GM21526 (cell line): ENCODE measurements around the gene GPR3.

Experiments
- ATAC-seq: cut with Tn5 transposase; IDR thresholded peaks from one replicate; pipeline ENCODE4 v1.9.1; 2021; ENCODE audit warnings: moderate library complexity; ENCODE audit not compliant: unreplicated experiment, low FRiP score

The GPR3 gene, protein sequence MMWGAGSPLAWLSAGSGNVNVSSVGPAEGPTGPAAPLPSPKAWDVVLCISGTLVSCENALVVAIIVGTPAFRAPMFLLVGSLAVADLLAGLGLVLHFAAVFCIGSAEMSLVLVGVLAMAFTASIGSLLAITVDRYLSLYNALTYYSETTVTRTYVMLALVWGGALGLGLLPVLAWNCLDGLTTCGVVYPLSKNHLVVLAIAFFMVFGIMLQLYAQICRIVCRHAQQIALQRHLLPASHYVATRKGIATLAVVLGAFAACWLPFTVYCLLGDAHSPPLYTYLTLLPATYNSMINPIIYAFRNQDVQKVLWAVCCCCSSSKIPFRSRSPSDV

DNA sequence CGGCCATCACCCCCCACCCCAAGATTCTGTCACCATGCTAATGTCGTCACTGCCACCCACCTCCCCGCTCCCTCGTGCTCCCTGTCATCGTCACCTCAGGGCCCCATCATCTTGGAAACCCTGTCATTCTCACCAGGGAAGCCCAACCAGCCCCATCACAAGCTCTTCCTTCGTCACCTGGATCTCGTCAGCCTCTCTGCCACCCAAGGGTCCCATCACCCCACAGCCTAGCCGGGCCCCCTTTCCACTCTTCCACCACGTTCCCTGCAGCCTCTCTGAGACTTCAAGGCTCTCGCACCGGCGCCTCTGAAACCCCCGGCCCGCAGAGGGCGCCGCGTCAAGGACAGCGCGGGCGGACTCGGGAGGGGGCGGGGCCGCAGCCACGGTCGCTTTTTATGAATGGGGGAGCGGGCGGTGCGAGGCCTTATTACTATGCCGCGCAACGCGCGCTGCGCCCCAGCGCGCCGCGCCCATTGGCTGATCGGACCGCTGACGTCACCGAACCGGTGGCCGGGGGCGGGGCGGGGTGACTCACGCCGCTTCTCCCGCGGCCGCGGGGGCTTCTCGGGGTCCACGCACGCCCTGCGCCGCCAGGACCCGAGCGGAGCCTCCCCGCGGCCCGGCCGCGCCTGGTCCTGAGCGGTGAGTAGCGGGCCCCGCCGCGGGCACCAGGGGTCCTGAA lies at the start of gene GPR3:
Gene GPR3 (plus strand): TSS at position 527 of the 682 bp plus-strand sequence. CDS start 1,177 bp downstream, outside the sequence.
- peak; percentile 60 for ATAC-seq

DNA sequence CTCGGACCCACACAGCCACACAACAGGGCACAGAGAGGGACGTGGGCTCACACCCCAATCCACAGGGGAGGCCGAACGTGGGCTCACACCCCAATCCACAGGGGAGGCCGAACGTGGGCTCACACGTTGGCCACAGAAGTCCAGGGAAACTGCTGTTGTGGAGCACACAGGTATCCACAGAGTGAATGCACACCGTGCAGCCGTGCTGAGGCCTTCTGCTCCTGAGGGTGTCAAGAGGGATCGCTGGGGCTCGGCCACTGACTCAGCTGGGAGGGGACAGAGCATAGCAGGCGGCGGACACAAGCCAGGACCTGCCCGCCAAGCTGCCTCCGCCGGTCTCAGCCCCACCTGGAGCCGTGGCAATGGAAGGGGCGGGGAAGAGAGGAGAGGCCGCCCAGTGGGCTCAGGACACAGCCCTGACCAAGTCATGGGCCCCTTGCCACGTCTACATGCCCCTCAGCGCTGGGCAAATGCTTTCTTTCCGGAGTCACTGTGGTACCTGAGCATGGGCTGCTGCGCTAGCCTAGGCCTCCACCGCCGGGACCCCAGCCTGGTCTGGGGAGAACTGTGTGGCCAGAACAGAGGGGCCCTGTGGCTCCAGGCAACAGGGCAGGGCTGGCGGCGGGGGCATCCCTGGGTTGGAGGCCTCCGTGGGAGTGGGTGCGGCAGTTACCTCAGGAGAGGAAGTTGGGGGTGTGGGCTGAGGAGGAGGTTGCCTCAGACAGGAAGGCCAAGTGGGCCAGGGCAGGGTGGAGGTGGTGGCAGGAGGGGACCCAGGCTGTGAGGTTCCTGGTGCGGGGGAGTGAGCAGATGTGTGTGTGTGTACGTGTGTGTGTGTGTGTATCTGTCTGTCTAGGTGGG lies 49.4 kb upstream of the GPR3 start:
- no peak for ATAC-seq

DNA sequence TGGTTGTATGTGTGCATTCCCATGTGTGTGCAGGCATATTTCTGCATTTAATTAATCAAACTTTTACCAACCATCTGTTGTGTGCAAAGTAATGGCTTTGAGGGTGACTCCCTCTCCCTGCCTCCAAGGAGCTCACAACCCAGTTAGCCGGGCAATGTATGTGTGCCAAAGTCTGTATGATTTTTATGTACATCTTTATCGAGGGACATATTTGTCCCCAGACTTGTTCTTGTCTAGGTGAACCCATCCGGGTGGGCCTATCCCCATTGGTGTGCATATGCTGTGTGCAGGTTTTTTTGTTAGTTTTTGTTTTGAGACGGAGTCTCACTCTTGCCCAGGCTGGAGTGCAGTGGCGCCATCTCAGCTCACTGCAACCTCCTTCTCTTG lies 48.8 kb upstream of the GPR3 start:
- no peak for ATAC-seq

- ATAC-seq, result no peak
Observed at GRCh38 chr1:27345272-27345671, 47.1 kb upstream of the GPR3 start.

- no peak for ATAC-seq
Observed at GRCh38 chr1:27346357-27346756, 46.1 kb upstream of the GPR3 start.

DNA sequence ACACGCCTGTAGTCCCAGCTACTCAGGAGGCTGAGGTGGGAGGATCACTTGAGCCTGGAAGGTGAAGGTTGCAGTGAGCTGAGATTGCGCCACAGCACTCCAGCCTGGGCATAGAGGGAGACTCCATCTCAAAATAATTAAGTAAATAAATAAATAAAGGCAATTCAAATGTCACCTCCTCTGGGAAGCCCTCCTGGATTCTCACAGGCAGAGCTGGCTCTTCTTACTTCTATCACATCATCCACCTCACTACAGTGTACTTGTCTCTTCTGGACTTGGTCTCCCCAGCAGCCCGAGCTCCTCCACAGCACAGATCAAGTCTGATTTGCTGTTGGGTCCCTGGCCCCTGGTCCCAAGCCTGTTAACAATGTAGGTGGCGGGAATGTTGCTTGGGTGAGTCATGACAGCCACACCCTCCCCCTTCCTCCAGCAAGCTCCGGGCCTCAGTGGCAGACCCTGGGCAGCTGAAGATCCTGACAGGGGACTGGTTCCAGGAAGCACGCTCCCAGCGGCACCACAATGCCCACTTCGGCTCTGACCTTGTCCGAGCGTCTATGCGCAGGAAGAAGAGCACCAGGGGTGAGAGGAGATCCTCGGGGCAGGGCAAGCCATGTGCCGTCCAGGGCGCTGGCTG lies 45.3 kb upstream of the GPR3 start:
- no peak for ATAC-seq

DNA sequence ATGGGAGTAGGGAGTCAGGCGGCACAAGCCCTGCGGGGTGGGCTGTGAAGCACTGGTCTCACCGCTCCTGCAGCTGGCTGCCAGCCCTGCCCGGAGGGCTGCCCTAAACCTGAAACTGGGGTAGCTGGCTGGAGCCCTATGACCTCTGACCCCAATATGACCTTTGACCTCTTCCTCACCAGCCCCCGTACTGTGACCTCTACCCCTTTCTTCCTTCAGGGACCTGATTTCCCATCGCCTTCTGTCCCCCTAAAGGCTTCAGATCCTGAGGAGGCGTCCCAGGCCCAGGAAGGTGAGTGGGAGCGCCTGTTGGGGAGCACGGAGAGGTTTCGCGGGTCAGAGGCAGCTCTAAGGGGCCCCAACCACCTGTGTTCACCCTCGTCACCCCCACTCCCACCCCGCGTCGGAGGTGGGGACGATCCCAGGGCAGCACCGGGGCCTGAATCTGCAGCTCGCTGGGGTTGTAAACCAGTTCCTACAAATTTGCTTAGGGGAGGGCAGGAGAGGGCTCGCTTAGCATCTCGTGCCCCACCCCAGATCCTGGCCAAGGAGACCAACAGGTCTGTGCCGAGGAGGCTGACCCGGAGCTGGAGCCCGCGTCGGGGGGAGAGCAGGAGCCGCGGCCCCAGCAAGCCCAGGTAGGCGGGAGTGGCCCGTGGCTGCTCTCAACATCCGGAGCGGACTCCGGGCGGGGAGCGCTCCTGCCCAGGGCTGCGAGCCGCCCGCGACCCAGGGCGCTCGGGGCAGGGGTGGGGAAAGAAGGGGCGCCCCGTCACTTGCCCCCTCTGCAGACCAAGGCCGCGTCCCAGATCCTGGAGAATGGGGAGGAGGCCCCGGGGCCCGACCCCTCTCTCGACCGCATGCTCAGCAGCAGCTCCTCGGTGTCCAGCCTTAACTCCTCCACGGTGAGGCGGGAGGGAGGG lies 43.3 kb upstream of the GPR3 start:
- no peak for ATAC-seq

DNA sequence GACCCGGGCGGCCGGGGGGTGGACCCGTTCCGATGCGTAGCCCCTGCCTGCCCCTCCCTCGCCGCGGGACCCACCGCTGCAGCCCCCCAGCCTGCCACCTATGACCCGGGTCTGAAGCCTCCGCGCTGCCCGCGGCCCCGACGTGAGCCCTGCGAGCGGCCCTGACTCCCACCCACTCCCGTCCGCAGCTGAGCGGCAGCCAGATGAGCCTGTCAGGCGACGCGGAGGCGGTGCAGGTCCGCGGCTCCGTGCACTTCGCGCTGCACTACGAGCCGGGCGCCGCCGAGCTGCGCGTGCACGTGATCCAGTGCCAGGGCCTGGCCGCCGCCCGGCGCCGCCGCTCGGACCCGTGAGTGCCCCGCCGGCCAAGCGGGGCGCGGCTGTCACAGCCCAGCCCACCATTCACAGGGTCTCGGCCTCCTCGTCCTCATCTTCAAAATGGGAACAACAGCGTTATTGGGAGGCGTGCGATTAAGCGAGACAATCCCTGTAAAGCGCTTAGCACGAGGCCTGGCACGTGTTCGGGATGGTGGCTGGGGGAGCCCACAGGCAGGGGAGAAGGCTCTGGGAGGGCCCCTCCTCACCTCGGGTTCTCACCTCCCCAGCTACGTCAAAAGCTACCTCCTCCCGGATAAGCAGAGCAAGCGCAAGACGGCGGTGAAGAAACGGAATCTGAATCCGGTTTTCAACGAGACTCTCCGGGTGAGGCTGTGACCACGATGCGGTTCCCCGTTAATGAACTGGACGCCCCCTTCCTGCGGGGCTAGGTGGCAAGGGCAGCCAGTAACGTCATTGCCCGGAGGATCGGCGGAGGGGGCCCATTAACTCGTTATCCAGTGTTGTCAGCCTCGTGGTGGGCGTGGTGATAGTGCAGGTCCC lies 42.4 kb upstream of the GPR3 start:
- no peak for ATAC-seq

DNA sequence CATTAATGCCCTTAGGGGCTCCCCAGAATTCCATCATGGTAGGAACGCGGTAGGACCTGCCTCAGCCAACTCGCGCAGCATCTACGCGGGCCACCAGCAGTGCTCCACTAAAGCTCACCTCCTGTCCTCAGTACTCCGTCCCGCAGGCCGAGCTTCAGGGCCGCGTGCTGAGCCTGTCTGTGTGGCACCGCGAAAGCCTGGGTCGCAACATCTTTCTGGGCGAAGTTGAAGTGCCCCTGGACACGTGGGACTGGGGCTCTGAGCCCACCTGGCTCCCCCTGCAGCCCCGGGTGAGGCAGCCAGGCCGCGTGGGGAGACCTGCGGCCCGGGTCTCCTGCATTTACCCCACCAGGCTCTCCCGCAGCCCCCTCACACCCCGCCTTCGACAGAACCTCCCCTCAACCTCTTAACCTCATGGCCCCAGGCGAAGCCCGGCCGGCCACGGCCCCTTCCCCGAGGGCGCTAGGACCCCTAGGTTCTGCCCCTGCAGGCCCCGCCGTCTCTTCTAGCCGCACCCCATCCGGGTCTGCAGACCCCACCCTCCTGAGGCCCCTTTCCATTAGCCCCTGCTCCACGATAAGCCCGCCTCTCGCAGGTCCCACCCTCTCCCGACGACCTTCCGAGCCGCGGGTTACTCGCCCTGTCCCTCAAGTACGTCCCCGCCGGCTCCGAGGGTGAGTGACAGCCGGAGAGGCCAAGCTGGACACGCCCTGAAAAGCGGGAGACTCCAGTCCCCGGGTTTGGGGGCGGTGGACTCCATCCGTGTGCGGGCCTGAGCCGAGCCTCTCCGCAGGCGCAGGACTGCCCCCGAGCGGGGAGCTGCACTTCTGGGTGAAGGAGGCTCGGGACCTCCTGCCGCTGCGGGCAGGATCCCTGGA lies 41.5 kb upstream of the GPR3 start:
- ATAC-seq, result no peak

DNA sequence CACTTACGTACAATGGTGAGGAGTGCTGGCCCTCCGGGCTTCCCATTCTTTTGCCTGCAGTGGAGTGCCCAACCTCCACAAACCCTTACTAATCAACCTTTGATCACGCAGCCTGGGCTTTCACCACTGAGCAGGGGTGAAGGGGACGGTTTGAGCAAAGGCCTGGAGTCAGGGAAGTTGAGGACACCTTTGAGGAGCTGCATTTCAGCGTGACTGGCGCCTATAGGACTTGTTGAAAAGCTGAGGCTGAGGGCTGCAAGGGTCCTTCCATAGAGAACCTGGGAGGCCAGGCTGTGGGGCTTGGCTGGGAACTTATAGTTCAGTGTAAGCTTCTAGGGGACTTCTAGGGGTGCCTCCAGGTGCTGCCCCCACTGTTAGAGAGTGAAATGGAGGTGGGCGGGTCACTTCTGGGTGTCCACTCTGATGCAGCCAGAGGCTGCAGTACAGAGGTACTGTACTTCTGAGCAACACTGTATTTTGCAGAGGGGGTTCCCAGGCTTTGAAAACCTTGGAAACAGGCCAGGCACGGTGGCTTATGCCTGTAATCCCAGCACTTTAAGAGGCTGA lies 40.8 kb upstream of the GPR3 start:
- no peak for ATAC-seq

DNA sequence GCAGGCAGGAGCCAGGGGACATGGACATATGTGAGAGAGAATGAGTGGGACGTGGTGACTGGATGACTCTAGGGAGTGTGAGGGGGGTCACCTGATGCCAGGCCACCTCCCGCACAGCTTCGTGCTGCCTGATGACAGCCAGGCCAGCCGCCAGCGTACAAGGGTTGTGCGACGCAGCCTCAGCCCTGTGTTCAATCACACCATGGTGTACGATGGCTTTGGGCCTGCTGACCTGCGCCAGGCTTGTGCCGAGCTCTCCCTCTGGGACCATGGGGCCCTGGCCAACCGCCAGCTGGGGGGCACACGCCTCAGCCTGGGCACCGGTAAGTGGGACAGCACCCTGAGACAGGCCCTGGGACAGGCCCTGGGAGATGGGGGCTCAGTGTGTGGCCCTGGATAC lies 39.3 kb upstream of the GPR3 start:
- no peak for ATAC-seq

DNA sequence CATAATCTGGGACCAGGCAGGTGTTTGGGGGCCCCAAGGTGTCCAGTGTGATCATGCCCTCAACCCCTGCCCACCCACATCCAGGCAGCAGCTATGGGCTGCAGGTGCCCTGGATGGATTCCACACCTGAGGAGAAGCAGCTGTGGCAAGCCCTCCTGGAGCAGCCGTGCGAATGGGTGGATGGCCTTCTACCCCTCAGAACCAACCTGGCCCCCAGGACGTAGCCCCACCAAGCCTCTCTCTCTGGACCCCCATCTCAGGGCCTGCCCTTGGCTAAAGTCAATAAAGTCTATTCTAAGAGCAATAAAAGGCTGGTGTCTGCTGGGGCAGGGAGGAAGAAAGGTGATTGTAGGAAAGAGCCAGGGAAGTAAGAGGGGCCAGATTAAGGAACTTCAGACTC lies 38.8 kb upstream of the GPR3 start:
- ATAC-seq, result no peak

- ATAC-seq, result no peak
Observed at GRCh38 chr1:27355683-27356082, 36.7 kb upstream of the GPR3 start.

GRCh38 chr1:27356277-27356618 lies 36.2 kb upstream of the GPR3 start:
- no peak for ATAC-seq

- no peak for ATAC-seq
Observed at GRCh38 chr1:27356619-27357280, 35.7 kb upstream of the GPR3 start.

GRCh38 chr1:27357281-27358037 lies 35.0 kb upstream of the GPR3 start:
- no peak for ATAC-seq
